HEK293 (cell line): ENCODE data around the gene LGALS3BP.

ENCODE experiments used
- CTCF ChIA-PET: fragments of 350-600 bp; formaldehyde crosslinking; extraction: SDS; loops from one replicate; lab custom pipeline; 2021; ENCODE audit warnings: antibody characterized with exemption; lab: Yijun Ruan, JAX
- POLR2A ChIA-PET: fragments of 300-600 bp; formaldehyde crosslinking; extraction: SDS; loops from one replicate; lab custom pipeline; 2020; ENCODE audit warnings: antibody characterized with exemption, inconsistent platforms; lab: Yijun Ruan, JAX
- H3K27ac ChIP-seq: fragments of 200-500 bp; sonication (Bioruptor generic); 2 replicates; pipeline ENCODE4 v1.5.1; 2014; ENCODE audit warnings: low read depth, low read length, control low read depth, inconsistent platforms; ENCODE audit errors: extremely low read depth
- H3K36me3 ChIP-seq, 2 experiments: fragments of 200-500 bp in 1 of 2; sonication (Bioruptor generic) in 1 of 2; 1 replicate in 1 of 2; 2 replicates in 1 of 2; pipeline ENCODE4 v1.5.1; 2014 to 2017; ENCODE audit warnings: inconsistent platforms in 2 of 2, low read length in 2 of 2; ENCODE audit not compliant: control insufficient read depth in 2 of 2, insufficient read depth in 1 of 2
- H3K4me1 ChIP-seq: fragments of 200-500 bp; sonication (Bioruptor generic); 2 replicates; pipeline ENCODE4 v1.5.1; 2014; ENCODE audit warnings: mild to moderate bottlenecking, low read length, inconsistent platforms; ENCODE audit not compliant: control insufficient read depth, insufficient read depth
- H3K4me3 ChIP-seq: 2 replicates; pipeline ENCODE4 v1.5.1; 2011; ENCODE audit warnings: low read depth, mild to moderate bottlenecking, control low read depth, low read length, moderate library complexity
- H3K9me3 ChIP-seq: fragments of 200-500 bp; sonication (Bioruptor generic); 2 replicates; pipeline ENCODE4 v1.5.1; 2014; ENCODE audit warnings: low read depth, low read length, inconsistent platforms; ENCODE audit not compliant: control insufficient read depth, insufficient read depth
- EGR2 ChIP-seq: fragments of 450-650 bp; formaldehyde crosslinking; IDR thresholded peaks from 2 replicates; pipeline ENCODE4 v1.5.1; 2016; ENCODE audit warnings: low read depth, missing biosample characterization, missing genetic modification characterization
- GLIS1 ChIP-seq: fragments of 450-650 bp; formaldehyde crosslinking; IDR thresholded peaks from 2 replicates; pipeline ENCODE4 v1.5.1; 2016; ENCODE audit warnings: missing biosample characterization, missing genetic modification characterization
- HOXA7 ChIP-seq: sonication (generic); formaldehyde crosslinking; IDR thresholded peaks from 2 replicates; pipeline ENCODE4 v1.8.1; 2022; ENCODE audit warnings: missing genetic modification reagents, borderline replicate concordance
- KLF1 ChIP-seq: fragments of 450-650 bp; formaldehyde crosslinking; IDR thresholded peaks from 2 replicates; pipeline ENCODE4 v1.5.1; 2016; ENCODE audit warnings: missing biosample characterization, missing genetic modification characterization
- KLF16 ChIP-seq: fragments of 450-650 bp; formaldehyde crosslinking; IDR thresholded peaks from 2 replicates; pipeline ENCODE4 v1.5.1; 2017; ENCODE audit warnings: missing biosample characterization, missing genetic modification characterization
- KLF9 ChIP-seq: fragments of 450-650 bp; formaldehyde crosslinking; IDR thresholded peaks from 2 replicates; pipeline ENCODE4 v1.5.1; 2016; ENCODE audit warnings: missing biosample characterization, missing genetic modification characterization, low read depth
- ZBTB48 ChIP-seq: fragments of 450-650 bp; formaldehyde crosslinking; IDR thresholded peaks from 2 replicates; pipeline ENCODE4 v1.5.1; 2016; ENCODE audit warnings: missing biosample characterization, missing genetic modification characterization
- ZFP37 ChIP-seq: fragments of 450-650 bp; formaldehyde crosslinking; IDR thresholded peaks from 2 replicates; pipeline ENCODE4 v1.5.1; 2016; ENCODE audit warnings: missing biosample characterization, missing genetic modification characterization
- ZFP69B ChIP-seq: fragments of 450-650 bp; formaldehyde crosslinking; IDR thresholded peaks from 2 replicates; pipeline ENCODE4 v1.5.1; 2016; ENCODE audit warnings: missing biosample characterization, missing genetic modification characterization
- ZIC2 ChIP-seq: fragments of 450-650 bp; formaldehyde crosslinking; IDR thresholded peaks from 2 replicates; pipeline ENCODE4 v1.5.1; 2016; ENCODE audit warnings: missing biosample characterization, missing genetic modification characterization
- ZNF521 ChIP-seq: fragments of 450-650 bp; formaldehyde crosslinking; IDR thresholded peaks from 2 replicates; pipeline ENCODE4 v1.5.1; 2017; ENCODE audit warnings: missing biosample characterization, mild to moderate bottlenecking, missing genetic modification characterization
- ZNF585B ChIP-seq: fragments of 450-650 bp; formaldehyde crosslinking; IDR thresholded peaks from 2 replicates; pipeline ENCODE4 v1.5.1; 2016; ENCODE audit warnings: missing biosample characterization, missing genetic modification characterization
- ZNF600 ChIP-seq: fragments of 450-650 bp; formaldehyde crosslinking; IDR thresholded peaks from 2 replicates; pipeline ENCODE4 v1.5.1; 2016; ENCODE audit warnings: missing biosample characterization, missing genetic modification characterization
- ZNF670 ChIP-seq: fragments of 450-650 bp; formaldehyde crosslinking; IDR thresholded peaks from 2 replicates; pipeline ENCODE4 v1.5.1; 2016; ENCODE audit warnings: missing biosample characterization, missing genetic modification characterization, low read depth
- ZNF792 ChIP-seq: fragments of 450-650 bp; formaldehyde crosslinking; IDR thresholded peaks from 2 replicates; pipeline ENCODE4 v1.5.1; 2016; ENCODE audit warnings: missing biosample characterization, missing genetic modification characterization
- TF ChIP-seq, protein P1 (sequence below): fragments of 450-650 bp; formaldehyde crosslinking; IDR thresholded peaks from 2 replicates; pipeline ENCODE4 v1.5.1; 2016; ENCODE audit warnings: missing biosample characterization, missing genetic modification characterization
- TF ChIP-seq, protein P2 (sequence below): fragments of 450-650 bp; formaldehyde crosslinking; IDR thresholded peaks from 2 replicates; pipeline ENCODE4 v1.5.1; 2016; ENCODE audit warnings: missing biosample characterization, missing genetic modification characterization, borderline replicate concordance
- TF ChIP-seq, protein P3 (sequence below): fragments of 450-650 bp; formaldehyde crosslinking; IDR thresholded peaks from 2 replicates; pipeline ENCODE4 v1.5.0; 2017; ENCODE audit warnings: missing biosample characterization, missing genetic modification characterization, borderline replicate concordance
- TF ChIP-seq, protein P4 (sequence below): fragments of 450-650 bp; formaldehyde crosslinking; IDR thresholded peaks from 2 replicates; pipeline ENCODE4; 2016; ENCODE audit warnings: missing biosample characterization, missing genetic modification characterization

Gene LGALS3BP

DNA sequence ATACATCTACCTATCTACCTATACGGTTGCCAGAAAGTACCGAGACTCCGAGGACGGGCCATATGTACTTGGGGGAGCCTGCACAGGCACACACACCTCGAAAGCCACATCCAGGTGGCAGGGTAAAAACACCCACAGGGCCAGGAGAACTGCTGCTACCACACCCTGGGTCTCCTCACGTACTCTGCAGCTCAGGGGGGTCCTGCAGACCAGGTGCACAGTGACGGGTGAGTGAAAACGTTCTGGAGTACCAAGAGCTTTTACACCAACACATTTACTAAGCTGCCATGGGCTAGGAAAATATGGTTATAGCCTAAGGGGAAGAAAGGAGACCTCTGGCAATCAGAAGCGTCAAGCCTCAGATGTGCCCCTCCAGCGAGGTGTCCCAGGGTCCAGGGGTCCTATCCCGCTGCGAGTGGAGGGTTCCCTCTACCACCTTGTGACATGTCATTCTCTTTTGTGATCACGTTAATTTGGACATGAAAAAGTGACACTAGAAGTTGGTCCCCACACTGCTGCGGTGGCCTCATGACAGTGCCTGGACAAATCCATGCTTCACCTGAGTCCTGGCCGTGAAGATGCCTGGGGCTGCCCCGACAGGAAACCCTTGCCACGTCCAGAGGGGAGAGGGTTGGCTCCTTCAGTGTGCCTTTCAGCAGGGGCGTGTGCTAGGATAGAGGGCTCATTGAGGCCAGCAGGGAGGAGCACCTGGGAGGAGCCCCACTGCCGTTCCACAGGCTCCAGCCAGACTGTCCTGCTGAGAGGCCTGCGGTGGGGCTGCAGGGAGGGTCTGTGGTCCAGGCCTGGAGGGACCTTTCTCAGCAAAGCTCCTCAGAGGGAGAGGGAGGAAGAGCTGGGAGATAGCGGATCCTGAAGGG, 28.0 kb upstream of the LGALS3BP start:
- Histone ChIP-seq H3K27ac (no peak overlapping the region), H3K9me3 (no peaks in the 10 kb centered on the region), H3K4me3 (no peak overlapping the region), H3K4me1 (peaks cover 17% of the 10 kb centered on the region), H3K36me3 (peaks cover 0 to 28% of the 10 kb centered on the region in 2 experiments; a peak in 1 of 3 replicates)
- TF ChIP-seq ZNF585B (tag by site-specific recombination) = no peak
- peak; percentile 85 for TF ChIP-seq ZIC2
- TF ChIP-seq ZNF521 (tag by site-specific recombination) = no peak
- no peak for TF ChIP-seq KLF9
- TF ChIP-seq EGR2 (tag by site-specific recombination) = no peak
- no peak for TF ChIP-seq ZFP37
- no peak for TF ChIP-seq ZBTB48 (tag by site-specific recombination)
- no peak for TF ChIP-seq GLIS1 (tag by site-specific recombination)
- no peak for TF ChIP-seq ZNF600 (tag by site-specific recombination)
- TF ChIP-seq ZNF792 (tag by site-specific recombination) = no peak
- no peak for TF ChIP-seq ZFP69B (tag by site-specific recombination)
- no peak for TF ChIP-seq KLF16 (tag by site-specific recombination)
- TF ChIP-seq, protein P1, sequence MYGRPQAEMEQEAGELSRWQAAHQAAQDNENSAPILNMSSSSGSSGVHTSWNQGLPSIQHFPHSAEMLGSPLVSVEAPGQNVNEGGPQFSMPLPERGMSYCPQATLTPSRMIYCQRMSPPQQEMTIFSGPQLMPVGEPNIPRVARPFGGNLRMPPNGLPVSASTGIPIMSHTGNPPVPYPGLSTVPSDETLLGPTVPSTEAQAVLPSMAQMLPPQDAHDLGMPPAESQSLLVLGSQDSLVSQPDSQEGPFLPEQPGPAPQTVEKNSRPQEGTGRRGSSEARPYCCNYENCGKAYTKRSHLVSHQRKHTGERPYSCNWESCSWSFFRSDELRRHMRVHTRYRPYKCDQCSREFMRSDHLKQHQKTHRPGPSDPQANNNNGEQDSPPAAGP (tag by site-specific recombination) = peak; percentile 55; the same call in 1 of the 2 replicates
- peak; percentile 92 for TF ChIP-seq KLF1 (tag by site-specific recombination)
- TF ChIP-seq ZNF670 (tag by site-specific recombination) = no peak
- TF ChIP-seq HOXA7 (CRISPR knock-in tag) = no peak
- TF ChIP-seq, protein P2, sequence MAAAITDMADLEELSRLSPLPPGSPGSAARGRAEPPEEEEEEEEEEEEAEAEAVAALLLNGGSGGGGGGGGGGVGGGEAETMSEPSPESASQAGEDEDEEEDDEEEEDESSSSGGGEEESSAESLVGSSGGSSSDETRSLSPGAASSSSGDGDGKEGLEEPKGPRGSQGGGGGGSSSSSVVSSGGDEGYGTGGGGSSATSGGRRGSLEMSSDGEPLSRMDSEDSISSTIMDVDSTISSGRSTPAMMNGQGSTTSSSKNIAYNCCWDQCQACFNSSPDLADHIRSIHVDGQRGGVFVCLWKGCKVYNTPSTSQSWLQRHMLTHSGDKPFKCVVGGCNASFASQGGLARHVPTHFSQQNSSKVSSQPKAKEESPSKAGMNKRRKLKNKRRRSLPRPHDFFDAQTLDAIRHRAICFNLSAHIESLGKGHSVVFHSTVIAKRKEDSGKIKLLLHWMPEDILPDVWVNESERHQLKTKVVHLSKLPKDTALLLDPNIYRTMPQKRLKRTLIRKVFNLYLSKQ (tag by site-specific recombination) = no peak
- TF ChIP-seq, protein P3, sequence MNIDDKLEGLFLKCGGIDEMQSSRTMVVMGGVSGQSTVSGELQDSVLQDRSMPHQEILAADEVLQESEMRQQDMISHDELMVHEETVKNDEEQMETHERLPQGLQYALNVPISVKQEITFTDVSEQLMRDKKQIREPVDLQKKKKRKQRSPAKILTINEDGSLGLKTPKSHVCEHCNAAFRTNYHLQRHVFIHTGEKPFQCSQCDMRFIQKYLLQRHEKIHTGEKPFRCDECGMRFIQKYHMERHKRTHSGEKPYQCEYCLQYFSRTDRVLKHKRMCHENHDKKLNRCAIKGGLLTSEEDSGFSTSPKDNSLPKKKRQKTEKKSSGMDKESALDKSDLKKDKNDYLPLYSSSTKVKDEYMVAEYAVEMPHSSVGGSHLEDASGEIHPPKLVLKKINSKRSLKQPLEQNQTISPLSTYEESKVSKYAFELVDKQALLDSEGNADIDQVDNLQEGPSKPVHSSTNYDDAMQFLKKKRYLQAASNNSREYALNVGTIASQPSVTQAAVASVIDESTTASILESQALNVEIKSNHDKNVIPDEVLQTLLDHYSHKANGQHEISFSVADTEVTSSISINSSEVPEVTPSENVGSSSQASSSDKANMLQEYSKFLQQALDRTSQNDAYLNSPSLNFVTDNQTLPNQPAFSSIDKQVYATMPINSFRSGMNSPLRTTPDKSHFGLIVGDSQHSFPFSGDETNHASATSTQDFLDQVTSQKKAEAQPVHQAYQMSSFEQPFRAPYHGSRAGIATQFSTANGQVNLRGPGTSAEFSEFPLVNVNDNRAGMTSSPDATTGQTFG (tag by site-specific recombination) = no peak
- CTCF ChIA-PET = interaction anchor here (0.7 to 4.0 kb wide), 3 partner anchors 14 to 55 kb away, joined by 3 to 21 read pairs (median 3); no protein-coding TSS in a partner anchor
- POLR2A ChIA-PET = no interaction called here

DNA sequence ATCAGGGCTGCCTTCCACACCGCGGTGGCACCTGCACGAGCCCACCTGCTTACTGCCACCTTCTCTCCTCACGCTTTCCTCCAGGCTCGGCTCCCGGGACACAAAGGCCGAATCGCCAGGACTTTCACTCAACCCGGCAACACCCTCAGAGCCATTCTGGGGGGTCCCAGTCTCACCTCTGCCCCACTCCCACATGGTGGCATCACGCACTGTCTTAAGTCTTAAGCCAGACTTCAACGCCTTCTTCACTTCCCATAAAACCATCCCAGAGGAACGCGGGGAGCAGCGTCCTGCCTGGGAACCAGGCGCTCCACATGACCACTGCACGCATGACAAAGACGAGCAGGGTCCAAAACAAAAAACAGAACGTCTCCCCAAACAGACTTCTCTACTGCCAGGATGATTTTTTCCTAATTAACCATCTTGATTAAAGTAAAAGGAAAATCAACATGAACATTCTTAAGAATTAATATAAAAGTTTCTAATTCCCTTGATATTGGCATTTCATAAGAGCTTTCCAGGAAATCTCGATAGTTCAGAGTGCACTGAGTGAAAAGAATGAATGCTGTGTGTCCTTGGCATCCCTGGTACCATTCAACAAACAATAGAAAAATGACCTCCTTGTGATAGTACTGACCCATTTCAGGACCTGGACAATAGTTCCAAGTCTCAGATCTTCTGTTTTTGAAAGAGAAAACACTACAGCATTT, 27.2 kb upstream of the LGALS3BP start:
- Histone ChIP-seq H3K4me3 (no peak overlapping the region), H3K27ac (no peak overlapping the region), H3K4me1 (peaks cover 17% of the 10 kb centered on the region), H3K36me3 (peaks cover 0 to 35% of the 10 kb centered on the region in 2 experiments; a peak in 1 of 3 replicates), H3K9me3 (no peaks in the 10 kb centered on the region)
- POLR2A ChIA-PET = no interaction called here
- CTCF ChIA-PET = interaction anchor here (0.7 to 4.0 kb wide), 2 partner anchors 14 to 19 kb away, joined by 3 to 21 read pairs; no protein-coding TSS in a partner anchor
- TF ChIP-seq, protein P4, sequence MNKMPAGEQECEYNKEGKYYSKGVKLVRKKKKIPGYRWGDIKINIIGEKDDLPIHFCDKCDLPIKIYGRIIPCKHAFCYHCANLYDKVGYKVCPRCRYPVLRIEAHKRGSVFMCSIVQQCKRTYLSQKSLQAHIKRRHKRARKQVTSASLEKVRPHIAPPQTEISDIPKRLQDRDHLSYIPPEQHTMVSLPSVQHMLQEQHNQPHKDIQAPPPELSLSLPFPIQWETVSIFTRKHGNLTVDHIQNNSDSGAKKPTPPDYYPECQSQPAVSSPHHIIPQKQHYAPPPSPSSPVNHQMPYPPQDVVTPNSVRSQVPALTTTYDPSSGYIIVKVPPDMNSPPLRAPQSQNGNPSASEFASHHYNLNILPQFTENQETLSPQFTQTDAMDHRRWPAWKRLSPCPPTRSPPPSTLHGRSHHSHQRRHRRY (tag by site-specific recombination) = no peak
